ENCODE data around the gene RAD54L.

RAD54L gene

DNA sequence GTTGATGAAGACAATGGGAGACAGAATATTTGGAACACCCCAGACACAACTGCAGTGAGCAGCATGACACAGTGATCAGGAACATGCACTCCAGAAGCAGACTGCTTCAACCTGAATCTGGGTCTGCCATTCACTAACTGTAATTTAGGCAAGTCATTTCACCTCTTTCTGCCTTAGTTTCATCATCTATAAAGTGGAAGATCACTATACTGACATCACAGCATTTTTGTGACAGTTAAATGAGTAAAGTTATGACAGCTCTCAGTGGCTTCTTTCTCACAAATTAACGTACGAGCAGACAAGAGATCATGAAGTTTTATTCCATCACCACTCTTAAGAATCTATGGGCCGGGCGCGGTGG lies 41.6 kb downstream of the RAD54L start:
- no peak overlapping the region for H3K4me3 ChIP-seq (ENCODE audit: low read length)
- WGBS (ENCODE audit: extremely low coverage, insufficient coverage, low lambda C conversion rate) = no CpG with 5 or more reads among the region's 5 CpGs
- peaks cover 5% of the 10 kb centered on the region for H3K36me3 ChIP-seq (ENCODE audit: control insufficient read depth, insufficient read depth, low read length)

DNA sequence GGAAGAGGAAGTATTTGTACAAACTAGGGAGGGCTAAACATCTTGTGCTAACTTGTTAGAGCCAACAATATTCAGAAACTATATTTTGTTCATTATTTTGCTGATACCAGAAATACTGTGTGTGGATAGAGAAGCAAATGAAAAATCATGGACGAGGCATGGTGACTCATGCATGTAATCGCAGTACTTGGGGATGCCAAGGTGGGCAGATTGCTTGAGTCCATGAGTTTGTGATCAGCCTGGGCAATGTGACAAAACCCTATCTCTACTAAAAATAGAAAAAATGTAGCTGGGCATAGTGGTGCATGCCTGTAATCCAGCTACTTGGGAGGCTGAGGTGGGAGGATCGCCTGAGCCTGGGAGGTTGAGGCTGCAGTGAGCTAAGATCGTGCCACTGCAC lies 42.4 kb downstream of the RAD54L start:
- Histone ChIP-seq H2BK5ac (ENCODE audit: low read length) (no peak overlapping the region), H3K36me3 (ENCODE audit: control insufficient read depth, insufficient read depth, low read length) (peaks cover 2% of the 10 kb centered on the region), H4K5ac (ENCODE audit: low read length) (no peak overlapping the region), H2BK15ac (replicated peaks; ENCODE audit: low read depth) (no peak overlapping the region), H3K27me3 (ENCODE audit: insufficient read depth, low read length, poor library complexity) (no peaks in the 10 kb centered on the region), H2AK5ac (ENCODE audit: low read length) (no peak overlapping the region), H3K9ac (ENCODE audit: low read length) (no peak overlapping the region), H3K18ac (ENCODE audit: low read length) (no peak overlapping the region), H3K4me2 (ENCODE audit: low read length) (no peak overlapping the region), H3K79me1 (ENCODE audit: low read length) (no peaks in the 10 kb centered on the region), H3K4me1 (ENCODE audit: control insufficient read depth, low read depth, low read length) (no peaks in the 10 kb centered on the region), H3K4me3 (ENCODE audit: low read length) (no peak overlapping the region), H2BK120ac (ENCODE audit: low read depth, low read length) (no peak overlapping the region), H4K8ac (ENCODE audit: low read depth, low read length) (no peak overlapping the region), H3K79me2 (ENCODE audit: control insufficient read depth, insufficient read depth, low read length) (no peaks in the 10 kb centered on the region), H3K4ac (ENCODE audit: low read depth, low read length) (no peak overlapping the region), H3K23ac (ENCODE audit: low read length) (no peak overlapping the region), H3K27ac (ENCODE audit: low read depth, low read length) (no peak overlapping the region), H3K56ac (ENCODE audit: low read length) (no peak overlapping the region)
- no CpG with 5 or more reads among the region's 4 CpGs for WGBS (ENCODE audit: extremely low coverage, insufficient coverage, low lambda C conversion rate)
- no peak for DNase-seq

More for the DNA sequence above, 41.6 kb downstream of the RAD54L start:
- H3K79me1 ChIP-seq (ENCODE audit: low read length) = no peaks in the 10 kb centered on the region
- no peak overlapping the region for H3K4me2 ChIP-seq (ENCODE audit: low read length)
- no peak for DNase-seq
- H3K4ac ChIP-seq (ENCODE audit: low read depth, low read length) = no peak overlapping the region
- H3K4me1 ChIP-seq (ENCODE audit: control insufficient read depth, low read depth, low read length) = no peaks in the 10 kb centered on the region
- no peak overlapping the region for H4K5ac ChIP-seq (ENCODE audit: low read length)
- H3K27ac ChIP-seq (ENCODE audit: low read depth, low read length) = no peak overlapping the region
- H3K56ac ChIP-seq (ENCODE audit: low read length) = no peak overlapping the region
- H2AK5ac ChIP-seq (ENCODE audit: low read length) = no peak overlapping the region
- H3K79me2 ChIP-seq (ENCODE audit: control insufficient read depth, insufficient read depth, low read length) = no peaks in the 10 kb centered on the region
- no peak overlapping the region for H4K8ac ChIP-seq (ENCODE audit: low read depth, low read length)
- H2BK5ac ChIP-seq (ENCODE audit: low read length) = no peak overlapping the region
- no peak overlapping the region for H2BK15ac ChIP-seq (replicated peaks; ENCODE audit: low read depth)
- H3K9ac ChIP-seq (ENCODE audit: low read length) = no peak overlapping the region
- H3K18ac ChIP-seq (ENCODE audit: low read length) = no peak overlapping the region
- no peak overlapping the region for H3K23ac ChIP-seq (ENCODE audit: low read length)
- no peaks in the 10 kb centered on the region for H3K27me3 ChIP-seq (ENCODE audit: insufficient read depth, low read length, poor library complexity)
- H2BK120ac ChIP-seq (ENCODE audit: low read depth, low read length) = no peak overlapping the region

- no peak for DNase-seq
- Histone ChIP-seq H3K9ac (ENCODE audit: low read length) (no peak overlapping the region), H2AK5ac (ENCODE audit: low read length) (no peak overlapping the region), H4K8ac (ENCODE audit: low read depth, low read length) (no peak overlapping the region), H3K4ac (ENCODE audit: low read depth, low read length) (no peak overlapping the region), H3K27ac (ENCODE audit: low read depth, low read length) (no peak overlapping the region), H3K79me2 (ENCODE audit: control insufficient read depth, insufficient read depth, low read length) (peaks cover 9% of the 10 kb centered on the region), H3K4me1 (ENCODE audit: control insufficient read depth, low read depth, low read length) (peaks cover 1% of the 10 kb centered on the region), H3K27me3 (ENCODE audit: insufficient read depth, low read length, poor library complexity) (no peaks in the 10 kb centered on the region), H2BK120ac (ENCODE audit: low read depth, low read length) (no peak overlapping the region), H3K23ac (ENCODE audit: low read length) (no peak overlapping the region), H4K5ac (ENCODE audit: low read length) (no peak overlapping the region), H3K56ac (ENCODE audit: low read length) (no peak overlapping the region), H3K79me1 (ENCODE audit: low read length) (peaks cover 6% of the 10 kb centered on the region), H3K4me2 (ENCODE audit: low read length) (no peak overlapping the region), H3K18ac (ENCODE audit: low read length) (no peak overlapping the region), H2BK15ac (replicated peaks; ENCODE audit: low read depth) (no peak overlapping the region), H3K36me3 (ENCODE audit: control insufficient read depth, insufficient read depth, low read length) (peaks cover 2% of the 10 kb centered on the region), H3K4me3 (ENCODE audit: low read length) (no peak overlapping the region), H2BK5ac (ENCODE audit: low read length) (no peak overlapping the region)
- WGBS (ENCODE audit: extremely low coverage, insufficient coverage, low lambda C conversion rate) = no CpG with 5 or more reads among the region's 2 CpGs
Measured at GRCh38 chr1:46295306-46295705, 47.7 kb downstream of the RAD54L start.

DNA sequence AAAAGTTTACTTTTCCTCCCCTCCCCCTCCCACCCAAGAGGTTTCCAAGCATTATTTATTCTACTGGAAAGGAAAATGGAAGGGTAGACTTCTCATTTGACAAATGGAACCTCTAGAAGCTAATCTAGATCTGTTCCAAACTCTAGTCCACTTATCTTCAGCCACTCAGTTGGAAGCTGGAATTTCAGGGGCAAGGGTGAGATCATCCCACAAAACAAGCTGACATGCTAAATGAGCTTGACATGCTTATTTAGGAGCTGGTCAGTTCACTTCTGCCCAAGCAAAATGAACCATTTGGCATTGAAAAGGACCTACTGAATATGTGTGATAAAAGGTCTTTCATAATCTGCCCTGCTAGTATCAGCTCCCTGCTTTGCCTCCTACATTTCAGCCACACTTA lies 50.8 kb downstream of the RAD54L start:
- Histone ChIP-seq H3K4ac (ENCODE audit: low read depth, low read length) (no peak overlapping the region), H2BK5ac (ENCODE audit: low read length) (no peak overlapping the region), H3K27me3 (ENCODE audit: insufficient read depth, low read length, poor library complexity) (no peaks in the 10 kb centered on the region), H3K27ac (ENCODE audit: low read depth, low read length) (no peak overlapping the region), H3K79me2 (ENCODE audit: control insufficient read depth, insufficient read depth, low read length) (peaks cover 33% of the 10 kb centered on the region), H3K23ac (ENCODE audit: low read length) (no peak overlapping the region), H3K4me2 (ENCODE audit: low read length) (no peak overlapping the region), H3K36me3 (ENCODE audit: control insufficient read depth, insufficient read depth, low read length) (peaks cover 2% of the 10 kb centered on the region), H4K8ac (ENCODE audit: low read depth, low read length) (no peak overlapping the region), H3K4me3 (ENCODE audit: low read length) (no peak overlapping the region), H3K9ac (ENCODE audit: low read length) (no peak overlapping the region), H2AK5ac (ENCODE audit: low read length) (no peak overlapping the region), H2BK15ac (replicated peaks; ENCODE audit: low read depth) (no peak overlapping the region), H4K5ac (ENCODE audit: low read length) (no peak overlapping the region), H2BK120ac (ENCODE audit: low read depth, low read length) (no peak overlapping the region), H3K4me1 (ENCODE audit: control insufficient read depth, low read depth, low read length) (peaks cover 7% of the 10 kb centered on the region), H3K18ac (ENCODE audit: low read length) (no peak overlapping the region), H3K79me1 (ENCODE audit: low read length) (peaks cover 17% of the 10 kb centered on the region), H3K56ac (ENCODE audit: low read length) (no peak overlapping the region)
- DNase-seq = peak; percentile 71

DNA sequence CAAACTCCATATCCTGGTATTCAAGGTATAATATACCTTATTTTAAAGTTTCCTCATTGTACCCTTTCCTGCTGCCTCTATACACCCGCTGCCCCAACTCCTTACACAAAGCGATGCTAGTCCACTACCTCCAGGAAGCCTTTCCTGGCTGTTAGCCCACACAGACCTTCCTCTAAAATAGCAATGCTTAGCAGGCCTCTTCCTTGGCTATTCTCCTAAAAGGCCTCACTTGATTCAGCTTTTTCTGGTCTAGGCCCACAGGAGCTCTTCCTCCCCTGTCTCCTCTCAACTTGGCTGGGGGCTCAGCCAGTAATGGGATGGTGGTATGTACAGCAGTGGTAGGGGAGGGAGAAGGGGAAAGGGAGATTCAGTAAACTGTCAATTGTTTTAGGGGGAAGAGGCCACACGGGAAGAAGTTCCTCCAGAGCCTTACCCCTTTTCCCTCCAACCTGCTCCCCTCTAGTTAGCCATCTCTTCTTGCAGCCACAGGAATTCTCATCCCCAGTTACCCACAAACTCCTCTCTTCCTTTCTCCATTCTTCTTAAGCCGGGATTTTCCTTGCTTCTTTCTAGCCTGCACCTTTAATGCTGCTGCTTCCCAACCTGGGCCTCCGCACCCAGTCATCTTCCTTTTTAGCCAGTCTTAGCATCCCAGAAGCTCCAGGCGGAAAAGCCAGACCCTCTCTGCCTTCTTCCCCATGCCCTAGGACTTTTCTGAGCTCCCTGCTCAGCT lies 53.3 kb downstream of the RAD54L start:
- Histone ChIP-seq H2AK5ac (ENCODE audit: low read length) (peak overlapping the region; percentile 80), H2BK15ac (replicated peaks; ENCODE audit: low read depth) (no peak overlapping the region), H3K79me2 (ENCODE audit: control insufficient read depth, insufficient read depth, low read length) (peaks cover 53% of the 10 kb centered on the region), H2BK120ac (ENCODE audit: low read depth, low read length) (no peak overlapping the region), H3K36me3 (ENCODE audit: control insufficient read depth, insufficient read depth, low read length) (peaks cover 2% of the 10 kb centered on the region), H4K5ac (ENCODE audit: low read length) (no peak overlapping the region), H3K4me3 (ENCODE audit: low read length) (no peak overlapping the region), H3K4me2 (ENCODE audit: low read length) (peak overlapping the region; percentile 65), H3K27me3 (ENCODE audit: insufficient read depth, low read length, poor library complexity) (no peaks in the 10 kb centered on the region), H3K79me1 (ENCODE audit: low read length) (peaks cover 17% of the 10 kb centered on the region), H3K27ac (ENCODE audit: low read depth, low read length) (peak overlapping the region; percentile 85), H3K4me1 (ENCODE audit: control insufficient read depth, low read depth, low read length) (peaks cover 7% of the 10 kb centered on the region), H3K9ac (ENCODE audit: low read length) (peak overlapping the region; percentile 97), H3K4ac (ENCODE audit: low read depth, low read length) (peak overlapping the region; percentile 61), H3K56ac (ENCODE audit: low read length) (peak overlapping the region; percentile 98), H3K18ac (ENCODE audit: low read length) (peak overlapping the region; percentile 97), H2BK5ac (ENCODE audit: low read length) (no peak overlapping the region), H3K23ac (ENCODE audit: low read length) (peak overlapping the region; percentile 81), H4K8ac (ENCODE audit: low read depth, low read length) (no peak overlapping the region)
- no peak for DNase-seq
- no CpG with 5 or more reads among the region's 6 CpGs for WGBS (ENCODE audit: extremely low coverage, insufficient coverage, low lambda C conversion rate)

DNA sequence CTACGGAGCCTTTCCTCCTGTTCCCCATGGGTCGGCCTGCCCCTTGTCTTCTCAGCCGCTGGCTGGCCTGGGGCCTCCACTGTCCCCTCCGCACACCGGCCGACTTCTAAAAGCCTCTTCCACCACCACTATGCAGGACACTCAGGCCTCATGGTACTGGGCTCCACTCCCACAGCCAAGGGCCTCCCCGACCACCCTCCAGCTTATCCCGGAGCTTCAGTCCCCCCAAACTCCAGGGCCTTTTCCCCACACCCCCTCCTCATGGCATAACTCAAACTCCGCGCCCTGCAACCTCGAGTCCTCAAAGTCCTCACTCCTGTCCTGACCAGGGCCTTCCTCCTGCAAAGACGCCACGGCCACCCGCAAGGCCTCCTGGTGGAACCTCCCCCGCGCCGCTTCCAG lies 53.8 kb downstream of the RAD54L start:
- Histone ChIP-seq H4K5ac (ENCODE audit: low read length) (no peak overlapping the region), H3K4me3 (ENCODE audit: low read length) (peak overlapping the region; percentile 73), H3K27me3 (ENCODE audit: insufficient read depth, low read length, poor library complexity) (no peaks in the 10 kb centered on the region), H3K27ac (ENCODE audit: low read depth, low read length) (peak overlapping the region; percentile 85), H4K8ac (ENCODE audit: low read depth, low read length) (no peak overlapping the region), H3K36me3 (ENCODE audit: control insufficient read depth, insufficient read depth, low read length) (peaks cover 2% of the 10 kb centered on the region), H3K23ac (ENCODE audit: low read length) (peak overlapping the region; percentile 81), H3K56ac (ENCODE audit: low read length) (peak overlapping the region; percentile 98), H2BK5ac (ENCODE audit: low read length) (no peak overlapping the region), H3K4me2 (ENCODE audit: low read length) (peak overlapping the region; percentile 65), H3K9ac (ENCODE audit: low read length) (peak overlapping the region; percentile 97), H3K4ac (ENCODE audit: low read depth, low read length) (peak overlapping the region; percentile 61), H2AK5ac (ENCODE audit: low read length) (peak overlapping the region; percentile 80), H3K79me2 (ENCODE audit: control insufficient read depth, insufficient read depth, low read length) (peaks cover 58% of the 10 kb centered on the region), H3K18ac (ENCODE audit: low read length) (peak overlapping the region; percentile 97), H2BK120ac (ENCODE audit: low read depth, low read length) (no peak overlapping the region), H3K4me1 (ENCODE audit: control insufficient read depth, low read depth, low read length) (peaks cover 7% of the 10 kb centered on the region), H2BK15ac (replicated peaks; ENCODE audit: low read depth) (no peak overlapping the region), H3K79me1 (ENCODE audit: low read length) (peaks cover 17% of the 10 kb centered on the region)
- no CpG with 5 or more reads among the region's 17 CpGs for WGBS (ENCODE audit: extremely low coverage, insufficient coverage, low lambda C conversion rate)
- DNase-seq = no peak
